ENCODE measurements around the gene MARK1. TPM values are rescaled to one million over a fixed set of nuclear protein-coding genes. Genes with fewer than 3 reads are reported as not detected.

Gene MARK1
- total and polyA plus RNA-seq, 2 donors (not counting 1 experiment from before 2014, with no cell fraction given), result 0.52 to 3.8 TPM

GRCh38 chr1:220511785-220512184 lies 16.2 kb upstream of the MARK1 start:
- no peaks in the 10 kb centered on the region for H3K36me3 ChIP-seq (replicated peaks in 1 of 2; ENCODE audit: control extremely low read depth in 1 of 2, control insufficient read depth in 1 of 2, extremely low read depth in 1 of 2, insufficient read depth in 2 of 2, low read length in 1 of 2)
- H3K4me3 ChIP-seq (ENCODE audit: control extremely low read depth in 1 of 5, extremely low read depth in 1 of 5, insufficient read depth in 1 of 5, low read depth in 2 of 5, low read length in 4 of 5), result no peak overlapping the region
- no peak overlapping the region for H2AFZ ChIP-seq (ENCODE audit: insufficient read depth, low read depth, low read length, poor library complexity, severe bottlenecking)
- TF ChIP-seq EZH2 (IDR thresholded peaks at IDR 0.05; ENCODE audit: borderline replicate concordance, insufficient read depth, low read depth, low read length, poor library complexity, severe bottlenecking) (no peak), CTCF (IDR thresholded peaks at IDR 0.05) (no peak)
- no peak for DNase-seq
- no peaks in the 10 kb centered on the region for H3K9me3 ChIP-seq (ENCODE audit: control extremely low read depth in 1 of 3, control insufficient read depth in 2 of 3, insufficient read depth in 1 of 3, low read length in 2 of 3)
- no peaks in the 10 kb centered on the region for H3K9me3 Mint-ChIP-seq (ENCODE audit: insufficient read depth)
- no peak overlapping the region for H3K4me2 ChIP-seq (replicated peaks; ENCODE audit: low read depth, low read length, poor library complexity, severe bottlenecking)
- 75% methylated on average over 4 of the region's 4 CpGs for WGBS (ENCODE audit: insufficient coverage)
- no peak overlapping the region for H3K27ac ChIP-seq (ENCODE audit: low read length in 2 of 2)
- H3K9ac ChIP-seq (ENCODE audit: low read length), result no peak overlapping the region
- H3K4me1 ChIP-seq (ENCODE audit: control insufficient read depth in 2 of 2, insufficient read depth in 2 of 2, low read length in 2 of 2), result no peaks in the 10 kb centered on the region
- H3K27ac Mint-ChIP-seq, result no peak overlapping the region
- no peaks in the 10 kb centered on the region for H4K20me1 ChIP-seq (ENCODE audit: control insufficient read depth, insufficient read depth, low read length, poor library complexity, severe bottlenecking)
- intact Hi-C loops (cut with micrococcal nuclease), result no loop called here
- H3K27me3 Mint-ChIP-seq, result peaks cover 5% of the 10 kb centered on the region
- H3K4me1 Mint-ChIP-seq, result no peaks in the 10 kb centered on the region
- no peak for ATAC-seq (ENCODE audit: low read depth)
- peaks cover 0 to 6% (median 2%) of the 10 kb centered on the region in 4 experiments for H3K27me3 ChIP-seq (replicated peaks in 1 of 4; ENCODE audit: control extremely low read depth in 1 of 4, control insufficient read depth in 3 of 4, insufficient read depth in 4 of 4, low read length in 3 of 4)
- CTCF ChIA-PET, result no interaction called here
- POLR2A ChIA-PET, result no interaction called here
- H3K79me2 ChIP-seq (ENCODE audit: control insufficient read depth, insufficient read depth, low read length), result no peaks in the 10 kb centered on the region
- no peak overlapping the region for H3K4me3 Mint-ChIP-seq

- Histone ChIP-seq H3K9ac (ENCODE audit: low read length) (no peak overlapping the region), H3K79me2 (ENCODE audit: control insufficient read depth, insufficient read depth, low read length) (no peaks in the 10 kb centered on the region), H3K9me3 (ENCODE audit: control extremely low read depth in 1 of 3, control insufficient read depth in 2 of 3, insufficient read depth in 1 of 3, low read length in 2 of 3) (no peaks in the 10 kb centered on the region), H3K27ac (ENCODE audit: low read length in 2 of 2) (no peak overlapping the region), H3K4me2 (replicated peaks; ENCODE audit: low read depth, low read length, poor library complexity, severe bottlenecking) (no peak overlapping the region), H3K4me3 (ENCODE audit: control extremely low read depth in 1 of 5, extremely low read depth in 1 of 5, insufficient read depth in 1 of 5, low read depth in 2 of 5, low read length in 4 of 5) (no peak overlapping the region), H3K4me1 (ENCODE audit: control insufficient read depth in 2 of 2, insufficient read depth in 2 of 2, low read length in 2 of 2) (no peaks in the 10 kb centered on the region), H3K36me3 (replicated peaks in 1 of 2; ENCODE audit: control extremely low read depth in 1 of 2, control insufficient read depth in 1 of 2, extremely low read depth in 1 of 2, insufficient read depth in 2 of 2, low read length in 1 of 2) (no peaks in the 10 kb centered on the region), H2AFZ (ENCODE audit: insufficient read depth, low read depth, low read length, poor library complexity, severe bottlenecking) (no peak overlapping the region), H3K27me3 (replicated peaks in 1 of 4; ENCODE audit: control extremely low read depth in 1 of 4, control insufficient read depth in 3 of 4, insufficient read depth in 4 of 4, low read length in 3 of 4) (peaks cover 0 to 11% (median 0%) of the 10 kb centered on the region in 4 experiments), H4K20me1 (ENCODE audit: control insufficient read depth, insufficient read depth, low read length, poor library complexity, severe bottlenecking) (no peaks in the 10 kb centered on the region)
- CTCF ChIA-PET, result no interaction called here
- no peak overlapping the region for H3K4me3 Mint-ChIP-seq
- intact Hi-C loops (cut with micrococcal nuclease), result no loop called here
- TF ChIP-seq CTCF (IDR thresholded peaks at IDR 0.05) (no peak), EZH2 (IDR thresholded peaks at IDR 0.05; ENCODE audit: borderline replicate concordance, insufficient read depth, low read depth, low read length, poor library complexity, severe bottlenecking) (no peak)
- H3K4me1 Mint-ChIP-seq, result no peaks in the 10 kb centered on the region
- WGBS (ENCODE audit: insufficient coverage), result 90% methylated on average over 2 of the region's 4 CpGs
- H3K9me3 Mint-ChIP-seq (ENCODE audit: insufficient read depth), result no peaks in the 10 kb centered on the region
- peaks cover 13% of the 10 kb centered on the region for H3K27me3 Mint-ChIP-seq
- POLR2A ChIA-PET, result no interaction called here
- ATAC-seq (ENCODE audit: low read depth) (no peak), DNase-seq (no peak)
- no peak overlapping the region for H3K27ac Mint-ChIP-seq
These were observed 14.1 kb upstream of the MARK1 start for GRCh38 chr1:220513834-220514233.

Data from B cell (primary cell).